Thymus (tissue), 11 donors: ENCODE data around the gene PPIA. TPM values are rescaled to one million over a fixed set of nuclear protein-coding genes. Genes with fewer than 3 reads are reported as not detected.
"Not testable (repeated sequence)": the region's sequence is repeated elsewhere in the genome, so short reads cannot be mapped to it uniquely, and the experiment has no call there.

Experiments
- DNase-seq, 9 donors: peaks; one replicate each; pipeline ENCODE4 v3.0.0-alpha.2; 2013; ENCODE audit warnings: low spot score in 9 of 9, low read depth in 6 of 9, missing footprints in 1 of 9
- H3K27ac ChIP-seq, 2 donors: one replicate each; pipeline ENCODE4 v1.5.1; 2013; ENCODE audit warnings: control low read depth in 1 of 2, low read depth in 1 of 2, low read length in 1 of 2, mild to moderate bottlenecking in 1 of 2, moderate library complexity in 1 of 2
- H3K27me3 ChIP-seq, 2 donors: one replicate each; pipeline ENCODE4 v1.5.1; 2013; ENCODE audit warnings: low read length in 1 of 2; ENCODE audit not compliant: control insufficient read depth in 2 of 2, insufficient read depth in 1 of 2
- H3K36me3 ChIP-seq, 2 donors: one replicate each; pipeline ENCODE4 v1.5.1; 2013; ENCODE audit warnings: low read length in 1 of 2, mild to moderate bottlenecking in 1 of 2, moderate library complexity in 1 of 2; ENCODE audit not compliant: control insufficient read depth in 2 of 2, insufficient read depth in 2 of 2
- H3K4me1 ChIP-seq, 2 donors: one replicate each; pipeline ENCODE4 v1.5.1; 2013; ENCODE audit warnings: low read length in 2 of 2; ENCODE audit not compliant: control insufficient read depth in 2 of 2, insufficient read depth in 2 of 2
- H3K4me3 ChIP-seq, 2 donors: one replicate each; pipeline ENCODE4 v1.5.1; 2013; ENCODE audit warnings: low read length in 2 of 2, control low read depth in 1 of 2, mild to moderate bottlenecking in 1 of 2
- H3K9me3 ChIP-seq, 2 donors: one replicate each; pipeline ENCODE4 v1.5.1; 2013; ENCODE audit warnings: low read length in 1 of 2, mild to moderate bottlenecking in 1 of 2; ENCODE audit not compliant: control insufficient read depth in 2 of 2, insufficient read depth in 1 of 2
- WGBS: extraction: QIAGEN DNeasy Blood & Tissue Kit; methylation state at CpG from one replicate; pipeline ENCODE4 v1.1.7; 2013; 5-methylcytosine and 5-hydroxymethylcytosine counted together
- polyA plus RNA-seq: library from polyadenylated mRNA; stranded (reverse); fragments of 200-250 nt; gene quantifications from one replicate; pipeline ENCODE4 v1.2.3, GENCODE V29; 2013
- total RNA-seq: library from RNA; stranded (reverse); fragments of 120-200 nt; gene quantifications from one replicate; pipeline ENCODE4 v1.2.4, GENCODE V29; 2013
- donor health status: healthy.

The PPIA gene
- total and polyA plus RNA-seq, 2 donors = 2,685 to 3,565 TPM

GRCh38 chr7:44823255-44823781, 26.8 kb downstream of the PPIA start:
- Histone ChIP-seq H3K4me3 (no peak overlapping the region), H3K4me1 (no peaks in the 10 kb centered on the region), H3K27me3 (no peaks in the 10 kb centered on the region), H3K36me3 (peaks cover 24 to 43% of the 10 kb centered on the region in 2 donors), H3K27ac (no peak overlapping the region), H3K9me3 (no peaks in the 10 kb centered on the region)
- 90% methylated on average over 5 of the region's 5 CpGs for WGBS
- no peak for DNase-seq

- H3K4me3 ChIP-seq = no peak overlapping the region
- H3K36me3 ChIP-seq = peaks cover 40 to 60% of the 10 kb centered on the region in 2 donors
- no peak overlapping the region for H3K27ac ChIP-seq
- H3K4me1 ChIP-seq = no peaks in the 10 kb centered on the region
- DNase-seq = no peak
- no peaks in the 10 kb centered on the region for H3K27me3 ChIP-seq
- WGBS = 88% methylated on average over 2 of the region's 2 CpGs
- H3K9me3 ChIP-seq = no peaks in the 10 kb centered on the region
These were observed 28.5 kb downstream of the PPIA start for GRCh38 chr7:44824894-44825526.

GRCh38 chr7:44827567-44827966, 31.1 kb downstream of the PPIA start:
- H3K4me1 ChIP-seq = no peaks in the 10 kb centered on the region
- no peaks in the 10 kb centered on the region for H3K9me3 ChIP-seq
- H3K36me3 ChIP-seq = peaks cover 51 to 85% of the 10 kb centered on the region in 2 donors
- WGBS = 92% methylated on average over 3 of the region's 3 CpGs
- H3K27me3 ChIP-seq = no peaks in the 10 kb centered on the region
- H3K27ac ChIP-seq = no peak overlapping the region
- DNase-seq = no peak
- H3K4me3 ChIP-seq = no peak overlapping the region

GRCh38 chr7:44838751-44839150, 42.3 kb downstream of the PPIA start:
- H3K36me3 ChIP-seq = peaks cover 45 to 79% of the 10 kb centered on the region in 2 donors

GRCh38 chr7:44842675-44843074, 46.2 kb downstream of the PPIA start:
- not testable (repeated sequence) for DNase-seq, H3K27me3 ChIP-seq, H3K27ac ChIP-seq, H3K9me3 ChIP-seq, H3K4me3 ChIP-seq, H3K4me1 ChIP-seq
- H3K36me3 ChIP-seq = peaks cover 29 to 46% of the 10 kb centered on the region in 2 donors
- WGBS = 97% methylated on average over 8 of the region's 8 CpGs

More at GRCh38 chr7:44838751-44839150, 42.3 kb downstream of the PPIA start:
- Histone ChIP-seq H3K27ac (no peak overlapping the region), H3K27me3 (no peaks in the 10 kb centered on the region), H3K9me3 (no peaks in the 10 kb centered on the region), H3K4me3 (no peak overlapping the region), H3K4me1 (no peaks in the 10 kb centered on the region)
- WGBS = 94% methylated on average over 2 of the region's 2 CpGs
- DNase-seq = no peak

- DNase-seq, H3K9me3 ChIP-seq, H3K27me3 ChIP-seq, H3K27ac ChIP-seq, H3K4me3 ChIP-seq, H3K4me1 ChIP-seq: not testable (repeated sequence)
- peaks cover 23 to 42% of the 10 kb centered on the region in 2 donors for H3K36me3 ChIP-seq
- 97% methylated on average over 5 of the region's 5 CpGs for WGBS
These were observed 47.0 kb downstream of the PPIA start for GRCh38 chr7:44843440-44843839.

- H3K4me1 ChIP-seq = peaks cover 0 to 13% of the 10 kb centered on the region in 2 donors
These were observed 49.0 kb downstream of the PPIA start for GRCh38 chr7:44845451-44845850.

GRCh38 chr7:44846390-44846789, 49.9 kb downstream of the PPIA start:
- H3K9me3 ChIP-seq, H3K27me3 ChIP-seq: not testable (repeated sequence)
- Histone ChIP-seq H3K4me3 (peak overlapping the region; percentile 59 to 86), H3K4me1 (peaks cover 0 to 13% of the 10 kb centered on the region in 2 donors), H3K27ac (peak overlapping the region in 1 of 2 donors; percentile 90), H3K36me3 (peaks cover 3 to 14% of the 10 kb centered on the region in 2 donors)
- DNase-seq = peak in 2 of 9 donors; percentile 11 to 48
- 27% methylated on average over 11 of the region's 11 CpGs for WGBS

More at GRCh38 chr7:44845451-44845850, 49.0 kb downstream of the PPIA start:
- no peak for DNase-seq
- Histone ChIP-seq H3K4me3 (peak overlapping the region in 1 of 2 donors; percentile 59), H3K36me3 (peaks cover 10 to 23% of the 10 kb centered on the region in 2 donors), H3K9me3 (no peaks in the 10 kb centered on the region), H3K27me3 (no peaks in the 10 kb centered on the region), H3K27ac (no peak overlapping the region)

- DNase-seq = peak in 3 of 9 donors; percentile 20 to 45 (median 26)
- Histone ChIP-seq H3K27me3 (no peaks in the 10 kb centered on the region), H3K27ac (peak overlapping the region; percentile 90 to 100), H3K4me1 (peaks cover 0 to 13% of the 10 kb centered on the region in 2 donors), H3K36me3 (peaks cover 3 to 9% of the 10 kb centered on the region in 2 donors), H3K4me3 (peak overlapping the region; percentile 59 to 86), H3K9me3 (no peaks in the 10 kb centered on the region)
- under 1% methylated on average over 12 of the region's 12 CpGs for WGBS
These were observed 50.5 kb downstream of the PPIA start for GRCh38 chr7:44846816-44847508.
